ENCODE measurements around the gene CIB2.

Gene CIB2

GRCh38 chr15:78080088-78080460, 51.2 kb downstream of the CIB2 start:
- no peak for DNase-seq (ENCODE audit: low read depth in 2 of 2)
- H3K4me3 ChIP-seq (replicated peaks in 1 of 2; ENCODE audit: low read depth in 2 of 2, low read length in 2 of 2): no peak overlapping the region

GRCh38 chr15:78079298-78080087, 51.8 kb downstream of the CIB2 start:
- TF ChIP-seq CTCF (IDR thresholded peaks at IDR 0.05; ENCODE audit: low read depth, low read length): no peak
- no peak overlapping the region for H3K4me3 ChIP-seq (replicated peaks in 1 of 2; ENCODE audit: low read depth in 2 of 2, low read length in 2 of 2)
- DNase-seq (ENCODE audit: low read depth in 2 of 2): no peak

More at GRCh38 chr15:78080088-78080460, 51.2 kb downstream of the CIB2 start:
- no peak for TF ChIP-seq CTCF (IDR thresholded peaks at IDR 0.05; ENCODE audit: low read depth, low read length)

- no peak for DNase-seq (ENCODE audit: low read depth in 2 of 2)
- TF ChIP-seq CTCF (IDR thresholded peaks at IDR 0.05; ENCODE audit: low read depth, low read length): no peak
- H3K4me3 ChIP-seq (replicated peaks in 1 of 2; ENCODE audit: low read depth in 2 of 2, low read length in 2 of 2): peak overlapping the region; percentile 42 to 87
These were observed 53.4 kb downstream of the CIB2 start for GRCh38 chr15:78077871-78078210.

GRCh38 chr15:78077053-78077870, 54.0 kb downstream of the CIB2 start, which contains the start of gene TBC1D2B:
Gene TBC1D2B, minus strand, starts transcription at chr15:78077711. Its CDS starts 59 bp downstream, at chr15:78077652.
- no peak for TF ChIP-seq CTCF (IDR thresholded peaks at IDR 0.05; ENCODE audit: low read depth, low read length)
- peak; percentile 58 to 65 for DNase-seq (ENCODE audit: low read depth in 2 of 2)

GRCh38 chr15:78076231-78077052, 54.8 kb downstream of the CIB2 start:
- peak; percentile 20 for TF ChIP-seq CTCF (IDR thresholded peaks at IDR 0.05; ENCODE audit: low read depth, low read length)
- DNase-seq (ENCODE audit: low read depth in 2 of 2): peak in 1 of 2 donors; percentile 39
- H3K4me3 ChIP-seq (replicated peaks in 1 of 2; ENCODE audit: low read depth in 2 of 2, low read length in 2 of 2): peak overlapping the region; percentile 72 to 87

More at GRCh38 chr15:78077053-78077870, 54.0 kb downstream of the CIB2 start, which contains the start of gene TBC1D2B:
- H3K4me3 ChIP-seq (replicated peaks in 1 of 2; ENCODE audit: low read depth in 2 of 2, low read length in 2 of 2): peak within 1 kb of the TSS; percentile 72 to 87

- no peak for TF ChIP-seq CTCF (IDR thresholded peaks at IDR 0.05; ENCODE audit: low read depth, low read length)
- H3K4me3 ChIP-seq (replicated peaks in 1 of 2; ENCODE audit: low read depth in 2 of 2, low read length in 2 of 2): peak overlapping the region; percentile 72 to 87
- DNase-seq (ENCODE audit: low read depth in 2 of 2): peak; percentile 92 to 96
These were observed 55.6 kb downstream of the CIB2 start for GRCh38 chr15:78075490-78076230.

All from cardiac fibroblast (primary cell).